Measurements from ENCODE around the gene CHD6.
"Not testable (repeated sequence)": the region's sequence is repeated elsewhere in the genome, so short reads cannot be mapped to it uniquely, and the experiment has no call there.

The CHD6 gene

GRCh38 chr20:41538810-41539596 lies 79.2 kb downstream of the CHD6 start:
- DNase-seq, result no peak

- DNase-seq, result no peak
Measured at GRCh38 chr20:41537865-41538264, 80.3 kb downstream of the CHD6 start.

- not testable (repeated sequence) for DNase-seq
Measured at GRCh38 chr20:41535551-41535950, 82.6 kb downstream of the CHD6 start.

- DNase-seq, result no peak
Measured at GRCh38 chr20:41534842-41535241, 83.3 kb downstream of the CHD6 start.

GRCh38 chr20:41534170-41534569 lies 84.0 kb downstream of the CHD6 start:
- no peak for DNase-seq

- DNase-seq, result no peak
Measured at GRCh38 chr20:41533537-41534136, 84.5 kb downstream of the CHD6 start.

GRCh38 chr20:41532935-41533334 lies 85.2 kb downstream of the CHD6 start:
- DNase-seq, result no peak

GRCh38 chr20:41531518-41532275 lies 86.5 kb downstream of the CHD6 start:
- no peak for DNase-seq

- DNase-seq, result no peak
Measured at GRCh38 chr20:41530923-41531322, 87.3 kb downstream of the CHD6 start.

GRCh38 chr20:41526327-41526726 lies 91.8 kb downstream of the CHD6 start:
- DNase-seq, result no peak

- no peak for DNase-seq
Measured at GRCh38 chr20:41524980-41525613, 93.1 kb downstream of the CHD6 start.

GRCh38 chr20:41523857-41524256 lies 94.3 kb downstream of the CHD6 start:
- DNase-seq, result no peak

GRCh38 chr20:41513829-41514228 lies 104.3 kb downstream of the CHD6 start:
- DNase-seq, result no peak

GRCh38 chr20:41512624-41513023 lies 105.6 kb downstream of the CHD6 start:
- no peak for DNase-seq

- no peak for DNase-seq
Measured at GRCh38 chr20:41510847-41511450, 107.2 kb downstream of the CHD6 start.

- DNase-seq, result no peak
Measured at GRCh38 chr20:41510224-41510623, 108.0 kb downstream of the CHD6 start.

GRCh38 chr20:41509316-41510200 lies 108.6 kb downstream of the CHD6 start:
- no peak for DNase-seq

- DNase-seq, result no peak
Measured at GRCh38 chr20:41508335-41508734, 109.8 kb downstream of the CHD6 start.

GRCh38 chr20:41507851-41508250 lies 110.3 kb downstream of the CHD6 start:
- DNase-seq, result no peak

GRCh38 chr20:41507436-41507835 lies 110.7 kb downstream of the CHD6 start:
- no peak for DNase-seq

- DNase-seq, result no peak
Measured at GRCh38 chr20:41506192-41506915, 111.8 kb downstream of the CHD6 start.
